SK-N-SH (cell line): Measurements from ENCODE around the gene ACSL1. TPM values are rescaled to one million over a fixed set of nuclear protein-coding genes. Genes with fewer than 3 reads are reported as not detected.

Source experiments
- CTCF ChIA-PET: fragments of 300-600, 350-600 bp; formaldehyde crosslinking; extraction: SDS; loops from one replicate; lab custom pipeline; 2021; lab: Yijun Ruan, JAX
- POLR2A ChIA-PET: fragments of 350-600 bp; sonication (Branson Sonifier 250); formaldehyde crosslinking; extraction: SDS; loops from one replicate; lab custom pipeline; 2020; ENCODE audit warnings: antibody characterized with exemption, inconsistent platforms; lab: Yijun Ruan, JAX
- DNase-seq: peaks from one replicate; pipeline ENCODE4 v3.0.0; 2012
- H2AFZ ChIP-seq: fragments of 200-600 bp; sonication (generic); 2 replicates; pipeline ENCODE4 v1.8.1; 2016; ENCODE audit warnings: antibody characterized with exemption, mild to moderate bottlenecking, low read depth
- H3F3A ChIP-seq: fragments of 200-600 bp; sonication (generic); replicated peaks from 2 replicates; pipeline ENCODE3; 2016; ENCODE audit warnings: antibody characterized with exemption, mild to moderate bottlenecking; ENCODE audit not compliant: insufficient read depth
- H3K27ac ChIP-seq, 2 experiments: fragments of 200-500 bp in 1 of 2; fragments of 200-600 bp in 1 of 2; sonication (Bioruptor generic) in 1 of 2; sonication (generic), shearing (Covaris generic) in 1 of 2; 2 replicates each; pipeline versions ENCODE4 v1.5.1 to v1.6.1; 2014 to 2016; ENCODE audit warnings: low read depth in 2 of 2, inconsistent platforms in 1 of 2, low read length in 1 of 2, mild to moderate bottlenecking in 1 of 2, mixed read lengths in 1 of 2
- H3K27me3 ChIP-seq: fragments of 200-600 bp; sonication (generic), shearing (Covaris generic); 2 replicates; pipeline ENCODE4 v1.6.1; 2016; ENCODE audit warnings: mixed run types; ENCODE audit not compliant: insufficient read depth
- H3K36me3 ChIP-seq, 2 experiments: fragments of 200-500 bp in 1 of 2; fragments of 200-600 bp in 1 of 2; sonication (Bioruptor generic) in 1 of 2; sonication (generic) in 1 of 2; replicated peaks in 1 of 2; 2 replicates each; pipeline versions ENCODE3 to v1.5.1; 2014 to 2016; ENCODE audit warnings: low read length in 1 of 2, mild to moderate bottlenecking in 1 of 2; ENCODE audit not compliant: insufficient read depth in 2 of 2, control insufficient read depth in 1 of 2
- H3K4me1 ChIP-seq, 2 experiments: fragments of 200-500 bp in 1 of 2; fragments of 200-600 bp in 1 of 2; sonication (Bioruptor generic) in 1 of 2; sonication (generic), shearing (Covaris generic) in 1 of 2; 2 replicates each; pipeline versions ENCODE4 v1.5.1 to v1.6.1; 2014 to 2016; ENCODE audit warnings: low read depth in 1 of 2, low read length in 1 of 2, mixed run types in 1 of 2; ENCODE audit not compliant: insufficient read depth in 2 of 2, control insufficient read depth in 1 of 2
- H3K4me2 ChIP-seq: fragments of 200-600 bp; sonication (generic), shearing (Covaris generic); 2 replicates; pipeline ENCODE4 v1.6.1; 2017; ENCODE audit warnings: mixed run types
- H3K4me3 ChIP-seq, 2 experiments: fragments of 200-500 bp in 1 of 2; fragments of 200-600 bp in 1 of 2; sonication (Bioruptor generic) in 1 of 2; sonication (generic), shearing (Covaris generic) in 1 of 2; 2 replicates each; pipeline versions ENCODE4 v1.5.1 to v1.8.1; 2014 to 2016; ENCODE audit warnings: low read depth in 2 of 2, inconsistent platforms in 1 of 2, low read length in 1 of 2, mild to moderate bottlenecking in 1 of 2, mixed read lengths in 1 of 2, moderate library complexity in 1 of 2
- H3K79me2 ChIP-seq: fragments of 200-600 bp; sonication (generic); 2 replicates; pipeline ENCODE4 v1.8.1; 2017; ENCODE audit warnings: mild to moderate bottlenecking; ENCODE audit not compliant: insufficient read depth
- H3K9ac ChIP-seq: fragments of 200-600 bp; sonication (generic); 2 replicates; pipeline ENCODE4 v1.6.1; 2017; ENCODE audit warnings: mixed run types
- H3K9me2 ChIP-seq: fragments of 200-600 bp; sonication (generic); 2 replicates; pipeline ENCODE4 v1.6.1; 2017; ENCODE audit warnings: mixed run types
- H3K9me3 ChIP-seq: fragments of 200-600 bp; sonication (generic); 2 replicates; pipeline ENCODE4 v1.6.1; 2017; ENCODE audit warnings: mixed run types, mild to moderate bottlenecking, moderate library complexity
- H4K20me1 ChIP-seq: fragments of 200-600 bp; sonication (generic); 2 replicates; pipeline ENCODE4 v1.6.1; 2017; ENCODE audit warnings: mild to moderate bottlenecking, mixed run types; ENCODE audit not compliant: insufficient read depth
- ELF1 ChIP-seq: IDR thresholded peaks from 2 replicates; pipeline ENCODE4 v1.4.0; 2012
- FOXJ3 ChIP-seq: sonication (generic); formaldehyde crosslinking; IDR thresholded peaks from 2 replicates; pipeline ENCODE4 v1.5.1; 2020; ENCODE audit warnings: mild to moderate bottlenecking, missing genetic modification reagents
- FOXM1 ChIP-seq: IDR thresholded peaks from 2 replicates; pipeline ENCODE4 v1.4.0; 2012; ENCODE audit warnings: low read depth, mild to moderate bottlenecking
- MXI1 ChIP-seq: IDR thresholded peaks from 2 replicates; pipeline ENCODE4 v1.6.1; 2012; ENCODE audit warnings: mild to moderate bottlenecking, low read depth, low read length, improper control_type of control experiment
- RXRA ChIP-seq: IDR thresholded peaks from 2 replicates; pipeline ENCODE4 v1.4.0; 2012; ENCODE audit warnings: low read depth, mild to moderate bottlenecking, borderline replicate concordance
- SIN3A ChIP-seq: IDR thresholded peaks from 2 replicates; pipeline ENCODE4 v1.6.1; 2012; ENCODE audit warnings: low read depth, mild to moderate bottlenecking, low read length, moderate library complexity, borderline replicate concordance
- SMC3 ChIP-seq: IDR thresholded peaks from 2 replicates; pipeline ENCODE4 v1.6.1; 2012; ENCODE audit warnings: low read depth, low read length, improper control_type of control experiment
- TCF12 ChIP-seq: IDR thresholded peaks from 2 replicates; pipeline ENCODE4 v1.4.0; 2012
- TEAD4 ChIP-seq: IDR thresholded peaks from 2 replicates; pipeline ENCODE4 v1.4.0; 2012; ENCODE audit warnings: mild to moderate bottlenecking, borderline replicate concordance; ENCODE audit not compliant: insufficient read depth
- USF1 ChIP-seq: IDR thresholded peaks from 2 replicates; pipeline ENCODE4 v1.4.0; 2012; ENCODE audit warnings: low read depth, borderline replicate concordance
- WGBS: methylation state at CpG from one replicate; pipeline ENCODE4 v1.1.6; 2017; ENCODE audit warnings: low lambda C conversion rate; 5-methylcytosine and 5-hydroxymethylcytosine counted together
- polyA plus RNA-seq, 3 experiments: library from polyadenylated mRNA; depleted of rRNA; stranded (reverse); fragments of >200 nt; gene quantifications; 2 replicates each; pipeline ENCODE4 v1.2.3, GENCODE V29; 2012
- TF ChIP-seq, protein P1 (sequence below): IDR thresholded peaks from 2 replicates; pipeline ENCODE4 v1.4.0; 2012; ENCODE audit warnings: low read depth
- TF ChIP-seq, protein P2 (sequence below): IDR thresholded peaks from 2 replicates; pipeline ENCODE4 v1.6.1; 2012; ENCODE audit warnings: mild to moderate bottlenecking, low read depth, low read length, moderate library complexity
- TF ChIP-seq, protein P3 (sequence below): fragments of 200-600 bp; sonication (generic); IDR thresholded peaks from 2 replicates; pipeline ENCODE4 v1.6.1; 2017; ENCODE audit warnings: antibody characterized with exemption, mild to moderate bottlenecking, moderate library complexity

ACSL1 gene
- polyA plus RNA-seq, 1 of the 3 experiments (the other 2 are of a cell fraction), result 7.9 TPM

GRCh38 chr4:184796906-184797305, 28.9 kb downstream of the ACSL1 start:
- no peaks in the 10 kb centered on the region for H3K9me3 ChIP-seq
- TF ChIP-seq, protein P1, sequence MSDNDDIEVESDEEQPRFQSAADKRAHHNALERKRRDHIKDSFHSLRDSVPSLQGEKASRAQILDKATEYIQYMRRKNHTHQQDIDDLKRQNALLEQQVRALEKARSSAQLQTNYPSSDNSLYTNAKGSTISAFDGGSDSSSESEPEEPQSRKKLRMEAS, result no peak
- TF ChIP-seq, protein P2, sequence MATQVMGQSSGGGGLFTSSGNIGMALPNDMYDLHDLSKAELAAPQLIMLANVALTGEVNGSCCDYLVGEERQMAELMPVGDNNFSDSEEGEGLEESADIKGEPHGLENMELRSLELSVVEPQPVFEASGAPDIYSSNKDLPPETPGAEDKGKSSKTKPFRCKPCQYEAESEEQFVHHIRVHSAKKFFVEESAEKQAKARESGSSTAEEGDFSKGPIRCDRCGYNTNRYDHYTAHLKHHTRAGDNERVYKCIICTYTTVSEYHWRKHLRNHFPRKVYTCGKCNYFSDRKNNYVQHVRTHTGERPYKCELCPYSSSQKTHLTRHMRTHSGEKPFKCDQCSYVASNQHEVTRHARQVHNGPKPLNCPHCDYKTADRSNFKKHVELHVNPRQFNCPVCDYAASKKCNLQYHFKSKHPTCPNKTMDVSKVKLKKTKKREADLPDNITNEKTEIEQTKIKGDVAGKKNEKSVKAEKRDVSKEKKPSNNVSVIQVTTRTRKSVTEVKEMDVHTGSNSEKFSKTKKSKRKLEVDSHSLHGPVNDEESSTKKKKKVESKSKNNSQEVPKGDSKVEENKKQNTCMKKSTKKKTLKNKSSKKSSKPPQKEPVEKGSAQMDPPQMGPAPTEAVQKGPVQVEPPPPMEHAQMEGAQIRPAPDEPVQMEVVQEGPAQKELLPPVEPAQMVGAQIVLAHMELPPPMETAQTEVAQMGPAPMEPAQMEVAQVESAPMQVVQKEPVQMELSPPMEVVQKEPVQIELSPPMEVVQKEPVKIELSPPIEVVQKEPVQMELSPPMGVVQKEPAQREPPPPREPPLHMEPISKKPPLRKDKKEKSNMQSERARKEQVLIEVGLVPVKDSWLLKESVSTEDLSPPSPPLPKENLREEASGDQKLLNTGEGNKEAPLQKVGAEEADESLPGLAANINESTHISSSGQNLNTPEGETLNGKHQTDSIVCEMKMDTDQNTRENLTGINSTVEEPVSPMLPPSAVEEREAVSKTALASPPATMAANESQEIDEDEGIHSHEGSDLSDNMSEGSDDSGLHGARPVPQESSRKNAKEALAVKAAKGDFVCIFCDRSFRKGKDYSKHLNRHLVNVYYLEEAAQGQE, result 0 out of 2 replicates have a peak, but pooled peaks have one; percentile 48

DNA sequence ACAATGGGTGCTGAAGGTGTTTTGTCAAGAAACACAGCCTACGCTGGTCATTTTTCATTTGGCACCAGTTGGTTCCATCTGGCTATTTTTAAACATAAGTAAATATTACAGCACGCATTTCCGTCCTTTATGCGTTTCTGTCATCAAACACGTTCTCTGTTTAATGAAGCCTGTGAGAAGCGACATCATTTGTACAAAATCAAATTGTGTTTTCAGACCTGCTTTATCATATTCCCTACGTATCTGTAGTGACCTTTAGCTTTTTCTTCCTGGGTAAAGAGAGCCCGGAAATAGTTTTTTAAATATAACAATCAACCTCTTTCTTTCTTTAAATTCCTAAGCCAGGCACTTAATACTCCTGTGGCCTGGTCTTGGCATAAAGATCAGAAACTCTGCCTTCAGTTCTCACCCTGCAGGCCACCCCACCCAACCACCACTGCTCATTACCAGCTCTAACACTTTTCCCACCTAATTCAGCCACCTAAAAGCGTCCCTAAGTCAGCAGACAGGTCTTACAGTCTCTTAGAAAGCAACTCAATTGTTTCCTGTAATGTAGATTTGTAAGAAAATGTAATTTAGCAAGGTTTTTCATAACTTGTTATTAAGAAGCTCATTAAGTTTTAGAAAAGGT, 30.4 kb downstream of the ACSL1 start:
- DNase-seq, result no peak
- TF ChIP-seq FOXM1 (no peak), FOXJ3 (CRISPR knock-in tag) (no peak), SMC3 (no peak), ELF1 (no peak), SIN3A (no peak), MXI1 (no peak), TCF12 (no peak), TEAD4 (no peak), USF1 (no peak), RXRA (no peak)
- TF ChIP-seq, protein P3, sequence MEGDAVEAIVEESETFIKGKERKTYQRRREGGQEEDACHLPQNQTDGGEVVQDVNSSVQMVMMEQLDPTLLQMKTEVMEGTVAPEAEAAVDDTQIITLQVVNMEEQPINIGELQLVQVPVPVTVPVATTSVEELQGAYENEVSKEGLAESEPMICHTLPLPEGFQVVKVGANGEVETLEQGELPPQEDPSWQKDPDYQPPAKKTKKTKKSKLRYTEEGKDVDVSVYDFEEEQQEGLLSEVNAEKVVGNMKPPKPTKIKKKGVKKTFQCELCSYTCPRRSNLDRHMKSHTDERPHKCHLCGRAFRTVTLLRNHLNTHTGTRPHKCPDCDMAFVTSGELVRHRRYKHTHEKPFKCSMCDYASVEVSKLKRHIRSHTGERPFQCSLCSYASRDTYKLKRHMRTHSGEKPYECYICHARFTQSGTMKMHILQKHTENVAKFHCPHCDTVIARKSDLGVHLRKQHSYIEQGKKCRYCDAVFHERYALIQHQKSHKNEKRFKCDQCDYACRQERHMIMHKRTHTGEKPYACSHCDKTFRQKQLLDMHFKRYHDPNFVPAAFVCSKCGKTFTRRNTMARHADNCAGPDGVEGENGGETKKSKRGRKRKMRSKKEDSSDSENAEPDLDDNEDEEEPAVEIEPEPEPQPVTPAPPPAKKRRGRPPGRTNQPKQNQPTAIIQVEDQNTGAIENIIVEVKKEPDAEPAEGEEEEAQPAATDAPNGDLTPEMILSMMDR, result no peak
- Histone ChIP-seq H4K20me1 (peaks cover 5% of the 10 kb centered on the region; the same call in 1 of the 2 replicates), H3K36me3 (peaks cover 0 to 8% of the 10 kb centered on the region in 2 experiments), H3K9me2 (no peaks in the 10 kb centered on the region), H3K27ac (no peak overlapping the region), H3K79me2 (no peaks in the 10 kb centered on the region), H3K27me3 (no peaks in the 10 kb centered on the region), H2AFZ (no peak overlapping the region), H3K4me2 (no peak overlapping the region), H3K4me3 (no peak overlapping the region), H3K9ac (no peak overlapping the region), H3K4me1 (peaks cover 4 to 20% of the 10 kb centered on the region in 2 experiments; a peak in 2 of 4 replicates), H3K9me3 (no peaks in the 10 kb centered on the region), H3F3A (peaks cover 5% of the 10 kb centered on the region)
- ChIA-PET POLR2A (no interaction called here), CTCF (interaction anchor here (1.1 kb wide), 1 partner anchor 13 kb away, joined by 4 read pairs; no protein-coding TSS in a partner anchor)
- 94% methylated on average over 9 of the region's 9 CpGs for WGBS

More at GRCh38 chr4:184796906-184797305, 28.9 kb downstream of the ACSL1 start:
- 92% methylated on average over 9 of the region's 9 CpGs for WGBS
- Histone ChIP-seq H4K20me1 (peaks cover 5% of the 10 kb centered on the region; the same call in 1 of the 2 replicates), H3K9me2 (no peaks in the 10 kb centered on the region), H3K36me3 (peaks cover 0 to 8% of the 10 kb centered on the region in 2 experiments), H3K4me1 (peaks cover 4 to 18% of the 10 kb centered on the region in 2 experiments; a peak in 2 of 4 replicates), H3K27ac (no peak overlapping the region), H2AFZ (no peak overlapping the region), H3K27me3 (no peaks in the 10 kb centered on the region), H3K79me2 (no peaks in the 10 kb centered on the region), H3K9ac (no peak overlapping the region), H3K4me2 (no peak overlapping the region), H3F3A (peaks cover 5% of the 10 kb centered on the region), H3K4me3 (no peak overlapping the region)
- no peak for DNase-seq
- POLR2A ChIA-PET, result no interaction called here
- CTCF ChIA-PET, result interaction anchor here (1.1 kb wide), 1 partner anchor 10 kb away, joined by 3 read pairs; no protein-coding TSS in a partner anchor
